LNCAP (cell line): ENCODE data around the gene TNIK.

Experiments used
- TF ChIP-seq, protein P1 (sequence below): fragments of 450-650 bp; IDR thresholded peaks from 2 replicates; pipeline ENCODE4 v1.5.1; 2017; ENCODE audit warnings: mild to moderate bottlenecking

The TNIK gene

DNA sequence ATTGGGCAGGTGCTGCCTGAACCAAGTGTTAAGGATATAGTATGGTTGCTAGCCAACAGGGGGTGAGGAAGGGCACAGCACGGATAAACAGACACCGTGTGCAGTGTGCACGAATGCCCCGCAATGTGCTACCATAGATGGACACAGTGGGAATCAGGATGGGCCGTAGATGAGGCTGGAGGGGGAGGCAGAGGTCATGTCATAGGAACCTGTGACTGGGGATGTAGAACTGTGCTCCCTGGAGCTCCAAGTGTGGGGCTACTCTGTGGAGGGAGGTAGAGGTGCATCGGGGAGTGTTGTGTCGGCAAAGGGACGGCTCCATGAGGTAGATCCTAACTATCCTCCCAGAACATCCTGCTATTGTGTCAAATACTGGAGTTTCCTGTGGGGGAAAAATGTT, 102.5 kb downstream of the TNIK start:
- TF ChIP-seq, protein P1, sequence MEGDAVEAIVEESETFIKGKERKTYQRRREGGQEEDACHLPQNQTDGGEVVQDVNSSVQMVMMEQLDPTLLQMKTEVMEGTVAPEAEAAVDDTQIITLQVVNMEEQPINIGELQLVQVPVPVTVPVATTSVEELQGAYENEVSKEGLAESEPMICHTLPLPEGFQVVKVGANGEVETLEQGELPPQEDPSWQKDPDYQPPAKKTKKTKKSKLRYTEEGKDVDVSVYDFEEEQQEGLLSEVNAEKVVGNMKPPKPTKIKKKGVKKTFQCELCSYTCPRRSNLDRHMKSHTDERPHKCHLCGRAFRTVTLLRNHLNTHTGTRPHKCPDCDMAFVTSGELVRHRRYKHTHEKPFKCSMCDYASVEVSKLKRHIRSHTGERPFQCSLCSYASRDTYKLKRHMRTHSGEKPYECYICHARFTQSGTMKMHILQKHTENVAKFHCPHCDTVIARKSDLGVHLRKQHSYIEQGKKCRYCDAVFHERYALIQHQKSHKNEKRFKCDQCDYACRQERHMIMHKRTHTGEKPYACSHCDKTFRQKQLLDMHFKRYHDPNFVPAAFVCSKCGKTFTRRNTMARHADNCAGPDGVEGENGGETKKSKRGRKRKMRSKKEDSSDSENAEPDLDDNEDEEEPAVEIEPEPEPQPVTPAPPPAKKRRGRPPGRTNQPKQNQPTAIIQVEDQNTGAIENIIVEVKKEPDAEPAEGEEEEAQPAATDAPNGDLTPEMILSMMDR, result no peak

DNA sequence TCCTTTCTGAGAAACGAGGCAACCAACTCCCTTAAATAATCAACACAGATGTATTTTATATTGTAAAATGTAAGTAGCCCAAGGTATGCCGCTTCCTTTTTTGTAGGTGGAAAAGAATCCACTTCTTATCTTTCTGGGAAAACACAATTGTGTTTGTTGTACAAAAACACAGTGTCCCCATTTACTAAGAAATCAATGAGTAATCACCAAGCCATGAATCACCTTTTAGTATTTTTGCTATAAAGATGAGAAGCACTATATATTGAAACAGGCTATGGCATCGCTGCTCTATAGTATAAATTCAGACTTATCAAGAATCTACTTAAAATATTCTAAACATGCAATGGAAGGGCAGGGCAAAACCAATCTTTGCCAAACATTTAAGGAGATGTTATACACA, 104.0 kb downstream of the TNIK start:
- TF ChIP-seq, protein P1, result no peak

DNA sequence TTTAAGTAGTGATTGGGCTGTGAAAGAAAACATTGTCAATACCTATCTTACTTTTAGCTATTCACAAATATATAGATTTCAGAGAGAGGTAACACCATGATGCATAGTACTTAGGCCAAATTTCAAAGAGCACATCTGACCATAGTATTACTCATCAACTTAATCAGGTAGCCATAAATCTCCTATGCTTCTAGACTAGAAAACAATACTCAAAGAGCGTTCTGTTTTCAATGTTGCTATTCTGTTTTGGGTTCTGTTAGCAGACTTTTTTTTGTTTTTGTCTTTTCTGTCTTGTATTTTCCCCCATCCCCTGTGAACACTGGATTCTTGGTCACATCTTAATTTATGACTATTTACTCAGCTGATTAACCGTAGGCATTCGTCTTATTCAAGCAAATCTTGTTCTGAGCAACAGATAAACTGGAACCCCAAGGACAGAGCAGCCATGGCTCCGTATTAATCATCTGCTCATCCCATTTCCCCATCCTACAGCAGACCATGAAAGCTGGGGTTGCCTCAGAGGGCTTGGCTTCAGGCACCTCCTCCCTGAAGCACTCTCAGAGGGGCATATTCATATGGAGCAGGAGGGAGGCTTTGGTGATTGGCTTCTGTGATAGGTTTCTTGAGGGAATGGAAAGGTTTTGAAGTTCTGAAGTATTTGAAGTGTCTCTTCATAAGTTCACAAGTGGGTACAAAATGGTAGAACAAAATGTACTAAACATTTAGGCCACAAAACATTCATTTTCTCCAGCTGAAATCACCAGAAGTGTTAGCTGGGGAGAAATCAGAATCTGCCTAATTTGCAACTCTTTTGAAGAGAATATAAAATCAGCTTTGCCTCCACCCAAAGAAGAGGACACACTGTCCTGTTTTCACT, 105.3 kb downstream of the TNIK start:
- TF ChIP-seq, protein P1, result no peak

DNA sequence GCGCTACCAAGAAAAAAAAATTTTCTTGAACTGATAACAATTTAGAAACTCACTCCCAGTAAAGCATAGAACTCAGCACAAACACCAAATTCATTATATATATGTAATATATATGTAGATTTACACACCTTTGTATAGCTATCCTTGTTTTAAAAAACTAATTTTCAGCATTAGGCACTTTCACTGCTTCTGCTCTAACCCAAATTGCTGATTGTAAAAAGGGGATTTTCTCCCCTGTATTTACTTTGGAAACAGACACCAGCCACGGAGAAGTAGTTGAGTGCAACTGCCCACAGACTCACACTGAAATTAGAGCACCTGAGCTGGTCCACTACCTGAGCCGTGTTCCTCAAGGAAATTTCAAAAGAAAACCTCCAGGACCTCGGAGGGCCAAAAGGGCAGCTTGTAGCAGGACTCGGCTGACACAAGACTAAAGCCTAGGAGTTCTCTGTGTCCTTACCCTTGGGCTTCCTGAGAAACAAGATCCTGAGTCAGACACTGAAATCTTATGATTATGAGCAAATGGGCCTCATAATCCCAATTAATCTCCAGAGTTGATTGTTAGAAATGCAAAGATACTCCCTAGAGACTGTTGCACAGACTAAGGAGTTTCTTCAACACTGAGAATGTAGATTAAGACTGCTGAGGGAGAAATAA, 106.0 kb downstream of the TNIK start:
- TF ChIP-seq, protein P1, result no peak

DNA sequence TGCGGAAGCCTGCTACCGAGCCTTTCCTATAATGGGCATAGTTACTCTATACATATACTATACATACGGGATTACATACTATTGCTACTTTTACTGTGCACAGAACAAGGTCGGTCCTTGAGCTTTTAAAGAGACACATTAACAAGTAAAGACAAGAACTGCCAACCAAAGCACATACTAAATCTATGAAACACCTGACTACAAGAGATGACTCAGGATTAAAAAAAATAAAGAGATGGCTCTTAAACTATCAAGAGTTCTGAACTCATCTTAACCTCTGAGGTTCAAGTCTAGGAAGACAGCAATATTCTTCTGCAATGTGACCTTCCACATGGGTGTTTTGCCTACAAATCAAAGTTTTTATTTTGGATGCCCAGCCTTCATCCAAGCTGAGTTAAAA, 106.8 kb downstream of the TNIK start:
- TF ChIP-seq, protein P1, result no peak

DNA sequence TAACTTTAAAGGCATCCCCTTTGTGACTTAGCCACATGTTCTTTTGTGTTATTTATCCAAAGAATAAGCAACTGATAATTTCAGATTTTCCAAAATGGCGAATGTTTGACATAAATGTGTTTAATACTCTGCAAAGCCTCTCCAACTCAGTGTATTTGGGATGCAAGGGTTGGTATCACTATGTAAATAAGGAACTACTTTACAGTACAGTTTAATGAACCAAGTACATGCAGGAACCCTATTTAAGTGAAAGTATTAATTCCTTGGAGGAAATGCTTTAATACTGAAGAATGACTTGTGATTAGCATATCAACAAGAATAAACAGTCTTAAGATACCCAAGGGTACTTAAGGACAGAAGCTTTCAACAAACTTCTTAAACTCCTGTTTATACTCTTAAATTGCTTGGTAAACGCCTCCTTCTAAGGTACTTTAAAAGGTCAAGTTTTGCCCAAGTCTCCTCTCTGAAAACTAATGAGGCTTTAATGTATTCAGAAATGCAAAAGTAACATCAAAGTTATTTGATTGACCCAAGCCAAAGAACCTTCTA, 107.7 kb downstream of the TNIK start:
- TF ChIP-seq, protein P1, result no peak

DNA sequence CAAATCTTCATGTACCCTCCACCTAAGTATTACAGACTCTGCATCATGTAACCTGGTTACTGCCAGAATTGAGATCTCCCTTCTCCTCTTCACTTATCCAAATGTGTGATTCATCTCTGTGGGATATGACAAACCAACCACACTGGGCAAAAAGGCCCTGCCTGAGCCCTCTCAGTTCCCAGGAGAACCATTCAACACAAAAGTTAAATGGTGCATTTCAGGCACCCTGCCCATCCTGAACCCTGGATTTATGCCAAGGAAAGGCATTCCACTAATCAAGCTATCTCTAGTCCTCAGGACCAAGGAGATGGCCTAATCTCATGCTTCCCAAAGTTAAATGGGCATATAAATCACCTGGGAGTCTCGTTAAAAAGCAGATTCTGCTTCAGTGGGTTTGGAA, 108.5 kb downstream of the TNIK start:
- TF ChIP-seq, protein P1, result no peak
